Right renal cortex interstitium (tissue), 3 donors: ENCODE results near the gene WASF3. TPM values are rescaled to one million over a fixed set of nuclear protein-coding genes. Genes with fewer than 3 reads are reported as not detected.
"Not testable (repeated sequence)": the region's sequence is repeated elsewhere in the genome, so short reads cannot be mapped to it uniquely, and the experiment has no call there.

Experiments
- DNase-seq, 3 donors: peaks; one replicate each; pipeline ENCODE4 v3.0.0-alpha.2; 2013; ENCODE audit warnings: low read depth in 3 of 3, low spot score in 2 of 3
- polyA plus RNA-seq, 3 donors: library from polyadenylated mRNA; unstranded; fragments of 120-200 nt; gene quantifications; one replicate each; pipeline ENCODE4 v1.2.1, GENCODE V29; 2013; ENCODE audit not compliant: insufficient read length in 3 of 3

Gene WASF3
- polyA plus RNA-seq, 3 donors, result 39.4 to 53.2 (median 48.6) TPM

GRCh38 chr13:26706381-26706780, 148.9 kb downstream of the WASF3 start:
- no peak for DNase-seq

- no peak for DNase-seq
These were observed 149.9 kb downstream of the WASF3 start for GRCh38 chr13:26707122-26708006.

DNA sequence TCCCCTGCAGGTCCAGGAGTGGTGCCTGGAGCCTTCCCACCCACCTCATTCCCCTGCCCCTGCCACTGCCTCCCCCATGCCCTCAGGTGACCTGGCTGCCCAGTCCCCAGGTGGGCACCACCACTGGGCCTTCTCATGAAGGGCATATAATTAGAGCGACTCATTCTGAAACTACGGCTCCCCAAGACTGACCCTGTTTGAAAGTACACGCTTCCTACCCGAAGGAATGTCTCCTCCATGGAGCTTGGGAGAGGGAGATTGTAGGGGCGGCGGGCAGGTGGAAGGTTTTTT, 150.5 kb downstream of the WASF3 start:
- DNase-seq, result no peak

DNA sequence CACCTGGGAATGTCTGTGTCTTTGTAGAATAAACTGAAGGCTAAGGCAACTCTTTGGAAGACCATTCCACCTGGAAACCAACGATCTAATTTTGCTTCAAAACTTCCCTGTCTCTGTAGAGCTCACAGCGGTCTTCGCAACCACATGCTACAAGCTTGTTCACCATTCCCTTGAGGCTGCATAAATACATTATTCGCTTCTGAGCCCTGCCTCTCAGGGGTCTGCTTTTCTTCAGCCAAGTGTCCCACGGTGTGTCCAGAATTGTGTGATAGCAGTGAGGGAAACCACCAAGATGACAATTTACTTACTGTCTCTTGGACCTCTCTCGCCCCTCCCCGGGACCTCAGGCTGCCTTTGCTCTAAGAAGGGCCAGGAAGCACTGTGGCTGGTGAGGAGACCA, 152.0 kb downstream of the WASF3 start:
- no peak for DNase-seq

- no peak for DNase-seq
These were observed 152.7 kb downstream of the WASF3 start for GRCh38 chr13:26710166-26710565.

DNA sequence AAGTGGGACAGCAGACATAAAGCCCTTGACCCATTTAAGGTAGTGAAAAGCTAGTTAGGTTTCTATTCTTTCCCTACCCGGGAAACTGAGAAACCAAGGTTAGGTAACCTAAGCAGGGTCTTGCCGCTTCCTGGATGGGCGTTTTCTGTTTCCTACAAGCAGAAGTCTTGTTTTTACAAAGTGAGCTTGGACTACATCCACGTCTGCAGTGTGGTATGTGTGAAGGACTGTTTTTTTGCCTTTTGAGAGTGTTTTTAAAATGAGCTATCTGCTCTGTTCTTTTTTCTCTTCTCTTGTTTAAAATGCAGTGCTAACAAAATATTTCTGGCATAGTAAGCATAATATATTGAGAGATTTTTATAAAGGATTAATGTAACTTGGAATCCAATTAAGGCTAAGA, 153.7 kb downstream of the WASF3 start:
- no peak for DNase-seq

- no peak for DNase-seq
These were observed 155.9 kb downstream of the WASF3 start for GRCh38 chr13:26713341-26713740.

GRCh38 chr13:26716984-26717383, 159.5 kb downstream of the WASF3 start:
- no peak for DNase-seq

- no peak for DNase-seq
These were observed 160.7 kb downstream of the WASF3 start for GRCh38 chr13:26718146-26718545.

GRCh38 chr13:26718872-26719271, 161.4 kb downstream of the WASF3 start:
- DNase-seq, result no peak

DNA sequence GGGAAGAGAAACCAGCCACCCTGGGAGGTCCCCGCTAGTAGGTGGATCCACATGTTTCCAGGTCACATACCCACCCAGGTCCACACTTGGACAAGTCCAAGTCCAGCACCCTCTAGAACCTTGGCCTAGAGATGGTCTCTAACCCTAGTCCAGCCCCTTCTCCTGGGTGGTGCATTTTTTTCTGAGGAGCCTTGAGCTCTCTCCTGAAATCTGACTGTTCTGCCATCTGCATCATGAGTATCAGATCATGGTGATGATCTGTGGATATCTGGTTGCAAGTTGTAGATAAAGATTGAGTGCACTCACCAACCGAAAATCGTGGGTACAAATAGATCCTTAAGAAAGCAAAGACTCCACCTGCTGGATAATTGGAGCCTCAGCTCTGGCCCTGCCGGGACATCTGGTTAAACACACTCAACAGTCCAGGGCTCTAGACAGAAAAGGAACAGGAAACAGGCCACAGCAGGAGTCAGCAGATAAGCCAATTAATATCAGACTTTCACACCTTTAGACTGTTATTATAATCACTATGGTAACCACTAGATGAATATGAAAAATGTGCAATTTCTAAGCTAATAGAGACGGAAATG, 162.0 kb downstream of the WASF3 start:
- no peak for DNase-seq

GRCh38 chr13:26721251-26722121, 164.0 kb downstream of the WASF3 start:
- no peak for DNase-seq

DNA sequence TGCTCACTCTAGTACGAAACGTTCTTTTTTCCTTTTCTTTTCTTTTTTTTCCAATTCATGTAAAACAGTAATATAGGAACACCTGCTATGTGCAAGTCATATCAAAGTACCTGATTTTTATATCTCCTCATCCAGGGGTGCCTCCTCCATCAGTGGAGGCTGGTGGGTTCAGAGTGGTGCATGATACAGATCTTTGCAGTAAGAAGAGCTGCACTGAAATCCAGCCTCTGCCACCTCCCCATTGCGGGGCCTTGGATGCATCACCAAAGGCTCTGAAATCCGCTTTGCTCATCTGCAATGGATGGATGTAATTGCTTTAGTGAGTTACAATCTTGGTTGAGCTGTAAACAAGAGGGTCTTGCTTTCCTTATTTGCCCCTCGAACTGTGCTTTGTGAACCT, 164.8 kb downstream of the WASF3 start:
- no peak for DNase-seq

DNA sequence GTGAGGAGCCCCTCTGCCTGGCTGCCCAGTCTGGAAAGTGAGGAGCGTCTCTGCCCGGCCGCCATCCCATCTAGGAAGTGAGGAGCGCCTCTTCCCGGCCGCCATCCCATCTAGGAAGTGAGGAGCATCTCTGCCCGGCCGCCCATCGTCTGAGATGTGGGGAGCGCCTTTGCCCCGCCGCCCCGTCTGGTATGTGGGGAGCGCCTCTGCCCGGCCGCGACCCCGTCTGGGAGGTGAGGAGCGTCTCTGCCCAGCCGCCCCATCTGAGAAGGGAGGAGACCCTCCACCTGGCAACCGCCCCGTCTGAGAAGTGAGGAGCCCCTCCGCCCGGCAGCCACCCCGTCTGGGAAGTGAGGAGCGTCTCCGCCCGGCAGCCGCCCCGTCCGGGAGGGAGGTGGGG, 166.1 kb downstream of the WASF3 start:
- DNase-seq, result not testable (repeated sequence)

DNA sequence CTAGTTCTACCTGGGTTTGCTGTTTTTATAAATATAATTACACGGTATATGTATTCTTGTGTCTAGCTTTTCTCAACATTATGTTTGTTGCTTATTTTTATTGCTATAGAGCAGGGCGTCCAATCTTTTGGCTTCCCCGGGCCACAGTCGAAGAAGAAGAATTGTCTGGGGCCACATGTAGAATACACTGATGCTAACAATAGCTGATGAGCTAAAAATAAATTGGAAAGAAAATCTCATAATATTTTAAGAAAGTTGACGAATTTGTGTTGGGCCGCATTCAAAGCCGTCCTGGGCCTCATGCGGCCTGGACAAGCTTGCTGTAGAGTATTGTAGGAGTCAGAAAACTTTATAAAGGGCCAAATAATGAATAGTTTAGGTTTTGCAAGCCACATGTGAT, 169.2 kb downstream of the WASF3 start:
- no peak for DNase-seq

DNA sequence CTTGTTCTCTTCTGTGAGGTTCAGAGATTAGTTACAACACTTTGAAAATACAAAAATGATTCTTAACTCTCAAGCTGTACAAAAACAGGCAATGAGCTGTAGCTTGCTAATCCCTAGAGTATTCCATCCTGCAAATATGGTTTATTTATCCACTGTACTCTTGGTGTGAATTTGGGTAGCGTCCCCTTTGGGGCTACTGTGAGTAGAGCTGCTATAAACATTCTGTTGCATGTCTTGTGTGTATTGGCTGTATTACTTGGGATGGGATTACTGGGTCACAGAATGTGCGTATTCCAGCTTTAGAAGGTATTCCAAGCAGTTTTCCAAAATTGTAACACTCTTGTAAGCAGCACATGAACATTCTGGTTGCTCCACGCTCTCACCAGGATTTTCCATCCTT, 169.6 kb downstream of the WASF3 start:
- no peak for DNase-seq

- no peak for DNase-seq
These were observed 170.2 kb downstream of the WASF3 start for GRCh38 chr13:26727633-26728032.

- DNase-seq, result no peak
These were observed 178.2 kb downstream of the WASF3 start for GRCh38 chr13:26735677-26736076.
